ENCODE data around the gene MRPL52. TPM values are rescaled to one million over a fixed set of nuclear protein-coding genes. Genes with fewer than 3 reads are reported as not detected.

MRPL52 gene
- total and polyA plus RNA-seq, 2 of the 13 experiments (the other 11 are each of a cell fraction or from before 2014, with no cell fraction given), result 118 to 329 TPM

DNA sequence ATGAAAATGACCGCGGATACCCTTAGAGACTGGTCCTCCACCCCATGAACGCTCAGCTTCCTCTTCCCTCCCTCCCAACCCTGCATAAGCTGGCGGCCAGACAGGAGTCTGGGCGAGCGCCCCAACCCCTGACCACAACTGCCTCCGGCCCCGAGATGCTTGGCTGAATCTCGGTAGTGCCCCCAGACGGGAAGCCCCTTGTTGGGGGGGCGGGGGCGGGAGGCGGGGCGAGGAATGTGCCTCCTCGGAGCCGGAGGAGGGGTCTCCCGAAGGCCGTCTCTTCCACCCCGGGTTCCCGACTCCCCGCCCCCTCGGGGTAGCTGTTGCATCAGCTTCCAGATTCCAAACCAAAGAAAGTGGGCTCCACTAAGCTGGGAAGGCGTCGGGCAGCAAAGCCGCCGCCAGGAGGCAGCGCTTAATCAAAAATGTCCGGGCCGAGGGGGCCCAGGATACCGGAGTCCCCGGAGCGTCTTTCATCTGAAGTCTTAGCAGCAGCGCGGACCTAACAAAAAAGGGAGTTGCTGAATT lies 7.1 kb upstream of the MRPL52 start (continued):
- TF ChIP-seq, protein P1, sequence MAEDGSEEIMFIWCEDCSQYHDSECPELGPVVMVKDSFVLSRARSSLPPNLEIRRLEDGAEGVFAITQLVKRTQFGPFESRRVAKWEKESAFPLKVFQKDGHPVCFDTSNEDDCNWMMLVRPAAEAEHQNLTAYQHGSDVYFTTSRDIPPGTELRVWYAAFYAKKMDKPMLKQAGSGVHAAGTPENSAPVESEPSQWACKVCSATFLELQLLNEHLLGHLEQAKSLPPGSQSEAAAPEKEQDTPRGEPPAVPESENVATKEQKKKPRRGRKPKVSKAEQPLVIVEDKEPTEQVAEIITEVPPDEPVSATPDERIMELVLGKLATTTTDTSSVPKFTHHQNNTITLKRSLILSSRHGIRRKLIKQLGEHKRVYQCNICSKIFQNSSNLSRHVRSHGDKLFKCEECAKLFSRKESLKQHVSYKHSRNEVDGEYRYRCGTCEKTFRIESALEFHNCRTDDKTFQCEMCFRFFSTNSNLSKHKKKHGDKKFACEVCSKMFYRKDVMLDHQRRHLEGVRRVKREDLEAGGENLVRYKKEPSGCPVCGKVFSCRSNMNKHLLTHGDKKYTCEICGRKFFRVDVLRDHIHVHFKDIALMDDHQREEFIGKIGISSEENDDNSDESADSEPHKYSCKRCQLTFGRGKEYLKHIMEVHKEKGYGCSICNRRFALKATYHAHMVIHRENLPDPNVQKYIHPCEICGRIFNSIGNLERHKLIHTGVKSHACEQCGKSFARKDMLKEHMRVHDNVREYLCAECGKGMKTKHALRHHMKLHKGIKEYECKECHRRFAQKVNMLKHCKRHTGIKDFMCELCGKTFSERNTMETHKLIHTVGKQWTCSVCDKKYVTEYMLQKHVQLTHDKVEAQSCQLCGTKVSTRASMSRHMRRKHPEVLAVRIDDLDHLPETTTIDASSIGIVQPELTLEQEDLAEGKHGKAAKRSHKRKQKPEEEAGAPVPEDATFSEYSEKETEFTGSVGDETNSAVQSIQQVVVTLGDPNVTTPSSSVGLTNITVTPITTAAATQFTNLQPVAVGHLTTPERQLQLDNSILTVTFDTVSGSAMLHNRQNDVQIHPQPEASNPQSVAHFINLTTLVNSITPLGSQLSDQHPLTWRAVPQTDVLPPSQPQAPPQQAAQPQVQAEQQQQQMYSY (CRISPR knock-in tag; IDR thresholded peaks at IDR 0.05), result no peak
- TF ChIP-seq, protein P2, sequence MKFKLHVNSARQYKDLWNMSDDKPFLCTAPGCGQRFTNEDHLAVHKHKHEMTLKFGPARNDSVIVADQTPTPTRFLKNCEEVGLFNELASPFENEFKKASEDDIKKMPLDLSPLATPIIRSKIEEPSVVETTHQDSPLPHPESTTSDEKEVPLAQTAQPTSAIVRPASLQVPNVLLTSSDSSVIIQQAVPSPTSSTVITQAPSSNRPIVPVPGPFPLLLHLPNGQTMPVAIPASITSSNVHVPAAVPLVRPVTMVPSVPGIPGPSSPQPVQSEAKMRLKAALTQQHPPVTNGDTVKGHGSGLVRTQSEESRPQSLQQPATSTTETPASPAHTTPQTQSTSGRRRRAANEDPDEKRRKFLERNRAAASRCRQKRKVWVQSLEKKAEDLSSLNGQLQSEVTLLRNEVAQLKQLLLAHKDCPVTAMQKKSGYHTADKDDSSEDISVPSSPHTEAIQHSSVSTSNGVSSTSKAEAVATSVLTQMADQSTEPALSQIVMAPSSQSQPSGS (CRISPR knock-in tag; IDR thresholded peaks at IDR 0.05), result peak; percentile 72
- TF ChIP-seq SIX4 (CRISPR knock-in tag; IDR thresholded peaks at IDR 0.05) (0 out of 2 replicates have a peak, but pooled peaks have one; percentile 15), ZNF24 (IDR thresholded peaks at IDR 0.05) (0 out of 2 replicates have a peak, but pooled peaks have one; percentile 21), NONO (IDR thresholded peaks at IDR 0.05) (no peak), NONO (CRISPR knock-in tag; conservative IDR thresholded peaks at IDR 0.05) (peak; percentile 25; the same call in 1 of the 2 replicates), ZMAT3 (CRISPR knock-in tag; conservative IDR thresholded peaks at IDR 0.05) (0 out of 2 replicates have a peak, but pooled peaks have one; percentile 67), SRF (IDR thresholded peaks at IDR 0.05; ENCODE audit: low read depth, low read length) (0 out of 2 replicates have a peak, but pooled peaks have one; percentile 6), SP5 (CRISPR knock-in tag; IDR thresholded peaks at IDR 0.05; ENCODE audit: borderline replicate concordance, low read depth) (0 out of 2 replicates have a peak, but pooled peaks have one; percentile 15), ELF3 (CRISPR knock-in tag; IDR thresholded peaks at IDR 0.05) (peak; percentile 54; the same call in 1 of the 2 replicates), ELF1 (CRISPR knock-in tag; IDR thresholded peaks at IDR 0.05) (peak; percentile 48; the same call in 1 of the 2 replicates), RFXAP (CRISPR knock-in tag; IDR thresholded peaks at IDR 0.05; ENCODE audit: borderline replicate concordance) (0 out of 2 replicates have a peak, but pooled peaks have one; percentile 45), ZNF468 (CRISPR knock-in tag; IDR thresholded peaks at IDR 0.05) (no peak), XRCC5 (optimal IDR thresholded peaks at IDR 0.05; ENCODE audit: low read length) (peak; percentile 89), ZNF747 (CRISPR knock-in tag; IDR thresholded peaks at IDR 0.05; ENCODE audit: borderline replicate concordance) (no peak), RCOR2 (CRISPR knock-in tag; IDR thresholded peaks at IDR 0.05) (peak; percentile 66), FOXM1 (CRISPR knock-in tag; IDR thresholded peaks at IDR 0.05) (0 out of 2 replicates have a peak, but pooled peaks have one; percentile 15), ZNF3 (CRISPR knock-in tag; IDR thresholded peaks at IDR 0.05) (no peak), KDM3A (CRISPR knock-in tag; IDR thresholded peaks at IDR 0.05; ENCODE audit: low read depth) (peak; percentile 92), HMG20B (CRISPR knock-in tag; conservative IDR thresholded peaks at IDR 0.05) (no peak), ZNF441 (CRISPR knock-in tag; IDR thresholded peaks at IDR 0.05; ENCODE audit: borderline replicate concordance) (peak; percentile 73)
- TF ChIP-seq, protein P3, sequence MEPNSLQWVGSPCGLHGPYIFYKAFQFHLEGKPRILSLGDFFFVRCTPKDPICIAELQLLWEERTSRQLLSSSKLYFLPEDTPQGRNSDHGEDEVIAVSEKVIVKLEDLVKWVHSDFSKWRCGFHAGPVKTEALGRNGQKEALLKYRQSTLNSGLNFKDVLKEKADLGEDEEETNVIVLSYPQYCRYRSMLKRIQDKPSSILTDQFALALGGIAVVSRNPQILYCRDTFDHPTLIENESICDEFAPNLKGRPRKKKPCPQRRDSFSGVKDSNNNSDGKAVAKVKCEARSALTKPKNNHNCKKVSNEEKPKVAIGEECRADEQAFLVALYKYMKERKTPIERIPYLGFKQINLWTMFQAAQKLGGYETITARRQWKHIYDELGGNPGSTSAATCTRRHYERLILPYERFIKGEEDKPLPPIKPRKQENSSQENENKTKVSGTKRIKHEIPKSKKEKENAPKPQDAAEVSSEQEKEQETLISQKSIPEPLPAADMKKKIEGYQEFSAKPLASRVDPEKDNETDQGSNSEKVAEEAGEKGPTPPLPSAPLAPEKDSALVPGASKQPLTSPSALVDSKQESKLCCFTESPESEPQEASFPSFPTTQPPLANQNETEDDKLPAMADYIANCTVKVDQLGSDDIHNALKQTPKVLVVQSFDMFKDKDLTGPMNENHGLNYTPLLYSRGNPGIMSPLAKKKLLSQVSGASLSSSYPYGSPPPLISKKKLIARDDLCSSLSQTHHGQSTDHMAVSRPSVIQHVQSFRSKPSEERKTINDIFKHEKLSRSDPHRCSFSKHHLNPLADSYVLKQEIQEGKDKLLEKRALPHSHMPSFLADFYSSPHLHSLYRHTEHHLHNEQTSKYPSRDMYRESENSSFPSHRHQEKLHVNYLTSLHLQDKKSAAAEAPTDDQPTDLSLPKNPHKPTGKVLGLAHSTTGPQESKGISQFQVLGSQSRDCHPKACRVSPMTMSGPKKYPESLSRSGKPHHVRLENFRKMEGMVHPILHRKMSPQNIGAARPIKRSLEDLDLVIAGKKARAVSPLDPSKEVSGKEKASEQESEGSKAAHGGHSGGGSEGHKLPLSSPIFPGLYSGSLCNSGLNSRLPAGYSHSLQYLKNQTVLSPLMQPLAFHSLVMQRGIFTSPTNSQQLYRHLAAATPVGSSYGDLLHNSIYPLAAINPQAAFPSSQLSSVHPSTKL (CRISPR knock-in tag; IDR thresholded peaks at IDR 0.05), result peak; percentile 59
- TF ChIP-seq, protein P4, sequence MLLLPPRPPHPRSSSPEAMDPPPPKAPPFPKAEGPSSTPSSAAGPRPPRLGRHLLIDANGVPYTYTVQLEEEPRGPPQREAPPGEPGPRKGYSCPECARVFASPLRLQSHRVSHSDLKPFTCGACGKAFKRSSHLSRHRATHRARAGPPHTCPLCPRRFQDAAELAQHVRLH (CRISPR knock-in tag; IDR thresholded peaks at IDR 0.05; ENCODE audit: borderline replicate concordance, low read depth), result peak; percentile 92; the same call in 1 of the 2 replicates

Data from HepG2 (cell line).